ENCODE results near the gene EXOC3L1.

The EXOC3L1 gene

DNA sequence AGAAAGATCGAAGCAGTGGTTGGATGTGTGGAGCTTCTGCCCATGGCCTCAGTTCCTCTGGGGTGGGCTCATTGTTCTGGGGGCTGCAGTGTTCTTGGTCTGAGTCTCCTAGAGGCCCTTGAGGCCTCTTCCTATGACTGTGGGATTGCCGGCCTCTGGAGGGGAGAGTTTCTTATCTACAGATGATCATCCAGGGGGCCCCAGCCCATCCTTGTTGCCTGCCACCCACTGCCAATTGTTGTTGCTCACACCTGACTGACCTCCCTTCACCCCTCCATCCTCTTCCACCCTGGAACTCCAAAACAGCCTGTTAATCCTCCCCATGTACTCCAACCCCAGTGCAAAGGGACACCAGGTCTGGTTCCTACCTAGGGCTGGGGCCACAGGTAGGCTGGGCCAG, 45.0 kb downstream of the EXOC3L1 start:
- Histone ChIP-seq H3K4me1 (ENCODE audit: control insufficient read depth, insufficient read depth, low read length) (peaks cover 4% of the 10 kb centered on the region; the same call in 1 of the 2 replicates), H3K27me3 (ENCODE audit: control insufficient read depth, insufficient read depth, low read length) (no peaks in the 10 kb centered on the region), H3K27ac (ENCODE audit: low read length) (no peak overlapping the region), H3K4me3 (ENCODE audit: low read length) (no peak overlapping the region), H3K36me3 (ENCODE audit: control insufficient read depth, insufficient read depth, low read length) (peaks cover 27% of the 10 kb centered on the region), H3K9me3 (ENCODE audit: control insufficient read depth, insufficient read depth, low read length) (no peaks in the 10 kb centered on the region)
- WGBS (ENCODE audit: insufficient coverage, insufficient read length): no CpG with 5 or more reads among the region's 2 CpGs
- DNase-seq (ENCODE audit: low read depth, low spot score): no peak

DNA sequence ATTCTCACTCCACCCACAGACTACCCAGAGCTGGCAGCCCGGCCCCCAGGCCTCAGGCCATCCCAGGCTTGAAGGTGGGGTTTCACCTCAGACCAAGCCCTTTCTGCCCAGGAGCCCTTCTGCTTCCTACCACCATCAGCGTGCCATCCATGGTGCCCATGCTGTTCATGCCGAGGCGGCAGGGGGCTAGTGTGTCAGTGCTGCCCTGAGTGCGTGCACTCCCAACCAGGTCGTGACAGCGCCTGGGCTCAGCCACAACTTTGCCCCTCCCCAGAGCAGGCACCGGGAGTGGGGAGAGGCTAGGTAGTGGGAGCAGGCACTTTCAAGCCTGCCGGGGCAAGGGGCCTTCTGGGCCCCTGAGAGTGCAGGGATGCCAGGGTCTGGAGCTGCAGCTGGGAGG, 47.6 kb downstream of the EXOC3L1 start:
- Histone ChIP-seq H3K4me1 (ENCODE audit: control insufficient read depth, insufficient read depth, low read length) (no peaks in the 10 kb centered on the region), H3K9me3 (ENCODE audit: control insufficient read depth, insufficient read depth, low read length) (no peaks in the 10 kb centered on the region), H3K27me3 (ENCODE audit: control insufficient read depth, insufficient read depth, low read length) (no peaks in the 10 kb centered on the region), H3K27ac (ENCODE audit: low read length) (no peak overlapping the region), H3K4me3 (ENCODE audit: low read length) (no peak overlapping the region), H3K36me3 (ENCODE audit: control insufficient read depth, insufficient read depth, low read length) (peaks cover 30% of the 10 kb centered on the region)
- WGBS (ENCODE audit: insufficient coverage, insufficient read length): no CpG with 5 or more reads among the region's 9 CpGs
- DNase-seq (ENCODE audit: low read depth, low spot score): no peak

DNA sequence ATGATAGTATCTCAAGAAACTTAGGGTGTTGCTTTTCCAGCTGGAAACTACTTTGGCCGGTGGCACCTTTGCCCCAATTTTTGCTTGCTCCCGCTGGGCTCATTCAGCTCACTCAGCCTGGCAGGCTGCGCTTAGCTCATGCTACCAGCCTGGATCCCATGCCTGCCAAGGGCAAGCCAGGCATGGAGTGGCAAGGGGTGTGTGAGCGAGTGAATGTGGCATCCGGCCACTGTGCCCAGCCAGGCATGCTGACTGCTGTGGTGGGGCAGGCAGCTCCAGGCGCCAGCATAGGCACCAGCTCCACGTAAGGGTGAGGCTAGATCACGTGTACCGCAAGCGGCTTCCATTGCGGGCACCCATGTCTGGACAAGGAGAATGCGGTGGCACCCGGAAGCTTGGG, 48.5 kb downstream of the EXOC3L1 start:
- H3K27me3 ChIP-seq (ENCODE audit: control insufficient read depth, insufficient read depth, low read length): no peaks in the 10 kb centered on the region
- no CpG with 5 or more reads among the region's 13 CpGs for WGBS (ENCODE audit: insufficient coverage, insufficient read length)
- DNase-seq (ENCODE audit: low read depth, low spot score): no peak
- H3K4me3 ChIP-seq (ENCODE audit: low read length): no peak overlapping the region
- peaks cover 22% of the 10 kb centered on the region; the same call in 1 of the 2 replicates for H3K36me3 ChIP-seq (ENCODE audit: control insufficient read depth, insufficient read depth, low read length)
- H3K27ac ChIP-seq (ENCODE audit: low read length): no peak overlapping the region
- no peaks in the 10 kb centered on the region for H3K9me3 ChIP-seq (ENCODE audit: control insufficient read depth, insufficient read depth, low read length)
- H3K4me1 ChIP-seq (ENCODE audit: control insufficient read depth, insufficient read depth, low read length): no peaks in the 10 kb centered on the region

DNA sequence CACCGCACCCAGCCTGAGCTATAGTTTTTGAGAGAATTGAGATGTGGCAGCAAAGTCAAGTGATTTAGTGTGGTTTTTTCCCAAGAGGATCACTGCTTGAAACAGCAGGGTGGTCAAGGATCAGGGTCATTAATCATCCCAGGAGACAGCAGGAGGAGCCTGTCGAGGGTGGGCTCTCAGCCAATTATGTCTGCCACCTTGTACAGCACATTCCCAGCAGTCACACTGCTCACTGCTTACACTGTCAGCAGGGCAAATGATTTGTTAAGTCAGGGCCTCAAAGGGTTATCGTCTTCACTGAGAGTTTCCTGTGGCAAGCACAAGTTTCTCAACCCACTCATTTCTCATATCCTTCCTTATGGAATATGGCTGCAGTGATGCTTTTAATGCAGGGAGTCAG, 52.3 kb downstream of the EXOC3L1 start:
- Histone ChIP-seq H3K27ac (ENCODE audit: low read length) (no peak overlapping the region), H3K4me1 (ENCODE audit: control insufficient read depth, insufficient read depth, low read length) (no peaks in the 10 kb centered on the region), H3K36me3 (ENCODE audit: control insufficient read depth, insufficient read depth, low read length) (peaks cover 23% of the 10 kb centered on the region; the same call in 1 of the 2 replicates), H3K9me3 (ENCODE audit: control insufficient read depth, insufficient read depth, low read length) (no peaks in the 10 kb centered on the region), H3K4me3 (ENCODE audit: low read length) (no peak overlapping the region), H3K27me3 (ENCODE audit: control insufficient read depth, insufficient read depth, low read length) (no peaks in the 10 kb centered on the region)
- WGBS (ENCODE audit: insufficient coverage, insufficient read length): no CpG with 5 or more reads among the region's 3 CpGs
- DNase-seq (ENCODE audit: low read depth, low spot score): no peak

All from iPS DF 6.9 (cell line).